Tibial artery (tissue), 4 donors: ENCODE data around the gene MYMK.

Experiments used
- DNase-seq, 2 donors: peaks; one replicate each; pipeline ENCODE4 v3.0.0-alpha.2; 2019
- H3K27ac ChIP-seq, 2 donors: fragments of 200-600 bp; sonication (generic) in 1 of 2; 1 replicate in 1 of 2; 2 replicates in 1 of 2; pipeline ENCODE4 v1.5.1; 2018 to 2019; ENCODE audit warnings: mild to moderate bottlenecking in 1 of 2
- H3K27me3 ChIP-seq, 2 donors: fragments of 200-600 bp; sonication (generic) in 1 of 2; one replicate each; pipeline versions ENCODE4 v1.5.1 to v1.6.0; 2016 to 2019
- H3K36me3 ChIP-seq, 3 donors: fragments of 200-600 bp; sonication (generic) in 2 of 3; one replicate each; pipeline ENCODE4 v1.5.1; 2016 to 2019; ENCODE audit warnings: mild to moderate bottlenecking in 2 of 3
- H3K4me1 ChIP-seq, 4 donors: fragments of 200-600 bp; sonication (generic) in 2 of 4; 1 replicate in 3 of 4; 2 replicates in 1 of 4; pipeline ENCODE4 v1.5.1; 2016 to 2019
- H3K4me3 ChIP-seq, 2 donors: fragments of 200-600 bp; sonication (generic) in 1 of 2; 1 replicate in 1 of 2; 2 replicates in 1 of 2; pipeline ENCODE4 v1.5.1; 2018 to 2019; ENCODE audit warnings: mild to moderate bottlenecking in 2 of 2
- H3K9me3 ChIP-seq, 3 donors: fragments of 200-600 bp; sonication (generic) in 1 of 3; one replicate each; pipeline ENCODE4 v1.5.1; 2016 to 2019
- CTCF ChIP-seq, 2 experiments: fragments of 200-600 bp in 1 of 2; fragments of 450-650 bp in 1 of 2; IDR thresholded peaks; one replicate each; pipeline ENCODE4 v1.5.1; 2017 to 2019; ENCODE audit warnings: antibody characterized with exemption in 2 of 2, mild to moderate bottlenecking in 1 of 2, moderate library complexity in 1 of 2
- intact Hi-C: fragments of 100-400 bp; cut with DNase I; formaldehyde crosslinking; loops from one replicate; pipeline ENCODE4 v1.15.0; 2023; ENCODE audit warnings: low total_unique reads

Gene MYMK

GRCh38 chr9:133499892-133500270 is 24.9 kb downstream of the MYMK start:
- intact Hi-C loops, result no loop called here

GRCh38 chr9:133499132-133499891 is 25.4 kb downstream of the MYMK start:
- TF ChIP-seq CTCF (IDR thresholded peaks at IDR 0.05), result no peak
- intact Hi-C loops, result no loop called here
- Histone ChIP-seq H3K27ac (no peak overlapping the region), H3K4me3 (no peak overlapping the region), H3K4me1 (no peaks in the 10 kb centered on the region), H3K36me3 (no peaks in the 10 kb centered on the region), H3K27me3 (peaks cover 0 to 30% of the 10 kb centered on the region in 2 donors), H3K9me3 (peaks cover 0 to 18% (median 8%) of the 10 kb centered on the region in 3 donors)
- DNase-seq, result no peak

More at GRCh38 chr9:133499892-133500270, 24.9 kb downstream of the MYMK start:
- Histone ChIP-seq H3K27me3 (peaks cover 0 to 30% of the 10 kb centered on the region in 2 donors), H3K36me3 (no peaks in the 10 kb centered on the region), H3K9me3 (peaks cover 0 to 18% (median 8%) of the 10 kb centered on the region in 3 donors), H3K27ac (no peak overlapping the region), H3K4me1 (no peaks in the 10 kb centered on the region), H3K4me3 (no peak overlapping the region)
- no peak for DNase-seq
- TF ChIP-seq CTCF (IDR thresholded peaks at IDR 0.05), result no peak

- no peaks in the 10 kb centered on the region for H3K36me3 ChIP-seq
- peaks cover 2 to 13% (median 9%) of the 10 kb centered on the region in 4 donors for H3K4me1 ChIP-seq
- no peak for TF ChIP-seq CTCF (IDR thresholded peaks at IDR 0.05)
- H3K4me3 ChIP-seq, result no peak overlapping the region
- intact Hi-C loops, result no loop called here
- peaks cover 0 to 10% (median 8%) of the 10 kb centered on the region in 3 donors for H3K9me3 ChIP-seq
- H3K27ac ChIP-seq, result no peak overlapping the region
- H3K27me3 ChIP-seq, result peaks cover 0 to 30% of the 10 kb centered on the region in 2 donors
- DNase-seq, result no peak
These were observed 27.6 kb downstream of the MYMK start for GRCh38 chr9:133496861-133497842.

GRCh38 chr9:133495327-133496293 is 29.1 kb downstream of the MYMK start:
- no peaks in the 10 kb centered on the region for H3K36me3 ChIP-seq
- H3K4me1 ChIP-seq, result peaks cover 7 to 26% (median 19%) of the 10 kb centered on the region in 4 donors
- H3K27ac ChIP-seq, result no peak overlapping the region
- H3K9me3 ChIP-seq, result no peaks in the 10 kb centered on the region
- no peak overlapping the region for H3K4me3 ChIP-seq
- no peak for DNase-seq
- peaks cover 0 to 30% of the 10 kb centered on the region in 2 donors for H3K27me3 ChIP-seq
- intact Hi-C loops, result no loop called here
- TF ChIP-seq CTCF (IDR thresholded peaks at IDR 0.05), result no peak
